HCT116 (cell line): ENCODE results near the gene PAPOLG. TPM values are rescaled to one million over a fixed set of nuclear protein-coding genes. Genes with fewer than 3 reads are reported as not detected.

Experiments
- ATAC-seq: fragments of 200-7000 bp; cut with Tn5 transposase; 2 replicates; pipeline ENCODE4 v1.9.1; 2020; ENCODE audit warnings: mild to moderate bottlenecking, moderate library complexity
- BruUV-seq: library from RNA; stranded (reverse); fragments of 400-500 nt; replicated peaks from 2 replicates; lab custom pipeline; 2021; lab: Mats Ljungman, UMichigan
- CTCF ChIA-PET: fragments of 300-600 bp; sonication (Branson Sonifier 250); formaldehyde crosslinking; loops from one replicate; lab custom pipeline; 2021; ENCODE audit warnings: antibody characterized with exemption; lab: Charles Lee
- POLR2A ChIA-PET: fragments of 300-600, 350-600 bp; sonication (Branson Sonifier 250); formaldehyde crosslinking; loops from one replicate; lab custom pipeline; 2021; ENCODE audit warnings: antibody characterized with exemption; lab: Charles Lee
- RAD21 ChIA-PET, 2 experiments: fragments of 300-600 bp; sonication (Branson Sonifier 250); formaldehyde crosslinking; loops; one replicate each; lab custom pipeline; 2023; ENCODE audit warnings: low total read pairs in 2 of 2; ENCODE audit not compliant: uncharacterized antibody in 2 of 2, unreplicated experiment in 2 of 2, low non-redundant PET in 1 of 2; lab: Charles Lee
- DNase-seq: peaks from one replicate; pipeline ENCODE4 v3.0.0-alpha.2; 2010; ENCODE audit warnings: low read depth, low spot score
- H2AFZ ChIP-seq: fragments of 200-600 bp; shearing (Covaris generic), sonication (generic); 2 replicates; pipeline ENCODE4 v1.6.1; 2017; ENCODE audit warnings: low read depth, mixed run types, mixed read lengths, antibody characterized with exemption, low read length; ENCODE audit not compliant: poor library complexity, severe bottlenecking
- H3K27ac ChIP-seq: 2 replicates; pipeline ENCODE4 v1.5.1; 2012; ENCODE audit warnings: low read depth, low read length
- H3K27me3 ChIP-seq: fragments of 200-600 bp; sonication (generic); 2 replicates; pipeline ENCODE4 v1.6.1; 2016; ENCODE audit warnings: mixed run types, low read length, mixed read lengths; ENCODE audit not compliant: insufficient read depth
- H3K36me3 ChIP-seq, 2 experiments: fragments of 200-500 bp in 1 of 2; fragments of 200-600 bp in 1 of 2; sonication (Bioruptor generic) in 1 of 2; sonication (generic) in 1 of 2; 2 replicates each; pipeline versions ENCODE4 v1.5.1 to v1.6.1; 2014 to 2016; ENCODE audit warnings: low read length in 2 of 2, inconsistent platforms in 1 of 2, mixed read lengths in 1 of 2, mixed run types in 1 of 2; ENCODE audit not compliant: insufficient read depth in 2 of 2, control insufficient read depth in 1 of 2
- H3K4me1 ChIP-seq, 2 experiments: fragments of 200-600 bp in 1 of 2; sonication (generic) in 1 of 2; 2 replicates each; pipeline versions ENCODE4 v1.5.1 to v1.6.1; 2012 to 2017; ENCODE audit warnings: low read length in 2 of 2, inconsistent platforms in 1 of 2, mild to moderate bottlenecking in 1 of 2, mixed read lengths in 1 of 2, mixed run types in 1 of 2, moderate library complexity in 1 of 2; ENCODE audit not compliant: insufficient read depth in 2 of 2, control insufficient read depth in 1 of 2
- H3K4me2 ChIP-seq: fragments of 200-600 bp; sonication (generic); 2 replicates; pipeline ENCODE4 v1.6.1; 2017; ENCODE audit warnings: mixed run types, low read length, mixed read lengths
- H3K4me3 ChIP-seq, 2 experiments: fragments of 200-600 bp in 1 of 2; sonication (generic) in 1 of 2; replicated peaks in 1 of 2; 2 replicates each; pipeline ENCODE4 v1.5.1; 2011 to 2016; ENCODE audit warnings: low read length in 2 of 2, control low read depth in 1 of 2, low read depth in 1 of 2, mild to moderate bottlenecking in 1 of 2, mixed read lengths in 1 of 2, mixed run types in 1 of 2
- H3K79me2 ChIP-seq: fragments of 200-600 bp; sonication (generic); 2 replicates; pipeline ENCODE4 v1.6.1; 2017; ENCODE audit warnings: mild to moderate bottlenecking, mixed run types, low read length, moderate library complexity, mixed read lengths; ENCODE audit not compliant: insufficient read depth
- H3K9ac ChIP-seq: fragments of 200-600 bp; sonication (generic); 2 replicates; pipeline ENCODE4 v1.6.1; 2016; ENCODE audit warnings: low read length, mixed read lengths
- H3K9me2 ChIP-seq: fragments of 200-600 bp; sonication (generic), shearing (Covaris generic); 2 replicates; pipeline ENCODE4 v1.6.1; 2017; ENCODE audit warnings: mixed run types, mild to moderate bottlenecking, moderate library complexity; ENCODE audit not compliant: insufficient read depth
- H3K9me3 ChIP-seq, 2 experiments: fragments of 200-500 bp in 1 of 2; fragments of 200-600 bp in 1 of 2; sonication (Bioruptor generic) in 1 of 2; sonication (generic) in 1 of 2; 2 replicates each; pipeline ENCODE4 v1.6.1; 2014 to 2017; ENCODE audit warnings: low read length in 2 of 2, mixed read lengths in 2 of 2, inconsistent platforms in 1 of 2, low read depth in 1 of 2, mild to moderate bottlenecking in 1 of 2, mixed run types in 1 of 2, moderate library complexity in 1 of 2; ENCODE audit not compliant: control insufficient read depth in 1 of 2, insufficient read depth in 1 of 2
- H4K20me1 ChIP-seq: fragments of 200-600 bp; sonication (generic), shearing (Covaris generic); 2 replicates; pipeline ENCODE4 v1.6.1; 2017; ENCODE audit warnings: mixed run types, mild to moderate bottlenecking, moderate library complexity; ENCODE audit not compliant: insufficient read depth
- CEBPB ChIP-seq: IDR thresholded peaks from 2 replicates; pipeline ENCODE4 v1.6.1; 2012; ENCODE audit warnings: low read depth
- CTCF ChIP-seq, 3 experiments: fragments of 200-600 bp in 1 of 3; sonication (generic) in 1 of 3; IDR thresholded peaks in 2 of 3; conservative IDR thresholded peaks in 1 of 3; 2 replicates each; pipeline ENCODE4 v1.5.1; 2012 to 2017; ENCODE audit warnings: low read depth in 2 of 3, low read length in 2 of 3, antibody characterized with exemption in 1 of 3, borderline replicate concordance in 1 of 3, control low read depth in 1 of 3, mild to moderate bottlenecking in 1 of 3, mixed read lengths in 1 of 3, mixed run types in 1 of 3, moderate library complexity in 1 of 3; ENCODE audit not compliant: insufficient read depth in 1 of 3
- EGR1 ChIP-seq: IDR thresholded peaks from 2 replicates; pipeline ENCODE4 v1.6.1; 2012; ENCODE audit warnings: low read depth
- EZH2 ChIP-seq: fragments of 200-600 bp; sonication (generic); IDR thresholded peaks from 2 replicates; pipeline ENCODE4 v1.6.1; 2017; ENCODE audit warnings: antibody characterized with exemption, mixed run types
- EZH2phosphoT487 ChIP-seq: fragments of 200-600 bp; IDR thresholded peaks from 2 replicates; pipeline ENCODE4 v1.6.1; 2018; ENCODE audit warnings: antibody characterized with exemption, borderline replicate concordance
- FOSL1 ChIP-seq: IDR thresholded peaks from 2 replicates; pipeline ENCODE4 v1.6.1; 2012; ENCODE audit warnings: low read depth
- JUND ChIP-seq: IDR thresholded peaks from 2 replicates; pipeline ENCODE4 v1.6.1; 2012
- POLR2A ChIP-seq: IDR thresholded peaks from 2 replicates; pipeline ENCODE4 v1.7.0; 2011; ENCODE audit warnings: borderline replicate concordance; ENCODE audit not compliant: insufficient read depth, insufficient read length; ENCODE audit errors: extremely low read depth
- POLR2AphosphoS5 ChIP-seq: IDR thresholded peaks from 2 replicates; pipeline ENCODE4 v1.6.1; 2011; ENCODE audit warnings: mild to moderate bottlenecking, low read depth, low read length, moderate library complexity
- RAD21 ChIP-seq: IDR thresholded peaks from 2 replicates; pipeline ENCODE4 v1.6.1; 2012; ENCODE audit warnings: low read depth, mild to moderate bottlenecking
- SIN3A ChIP-seq: IDR thresholded peaks from 2 replicates; pipeline ENCODE4 v1.6.1; 2012; ENCODE audit warnings: low read depth
- SP1 ChIP-seq: IDR thresholded peaks from 2 replicates; pipeline ENCODE4 v1.6.1; 2012; ENCODE audit warnings: low read depth
- SRF ChIP-seq: IDR thresholded peaks from 2 replicates; pipeline ENCODE4 v1.6.1; 2012; ENCODE audit warnings: low read depth
- TCF7L2 ChIP-seq: IDR thresholded peaks from 2 replicates; pipeline ENCODE4 v1.7.0; 2011; ENCODE audit warnings: borderline replicate concordance, inconsistent platforms; ENCODE audit not compliant: insufficient read depth, insufficient read length; ENCODE audit errors: extremely low read depth
- ZNF274 ChIP-seq: fragments of 200-500 bp; sonication (Bioruptor generic); IDR thresholded peaks from 2 replicates; pipeline ENCODE4 v1.6.1; 2014; ENCODE audit warnings: mild to moderate bottlenecking, low read depth, low read length, inconsistent platforms
- intact Hi-C: fragments of 100-400 bp; cut with micrococcal nuclease; formaldehyde crosslinking; loops from 2 replicates; pipeline ENCODE4 v1.10.0; 2022
- total RNA-seq: library from RNA; stranded (reverse); gene quantifications from one replicate; pipeline ENCODE4 v1.2.1, GENCODE V29; 2021; ENCODE audit not compliant: unreplicated experiment

PAPOLG gene
- total RNA-seq, 1 experiment from 2014 or later, result 13.2 TPM

- CTCF ChIA-PET, result no interaction called here
- no TSS peak for BruUV-seq
- H3K4me2 ChIP-seq, result no peak overlapping the region
Measured at GRCh38 chr2:60715561-60715960, 40.5 kb upstream of the PAPOLG start.

More at GRCh38 chr2:60715561-60715960, 40.5 kb upstream of the PAPOLG start:
- no peak overlapping the region for H3K27ac ChIP-seq
- DNase-seq, result no peak
- no peak overlapping the region for H3K9ac ChIP-seq
- no peak for TF ChIP-seq TCF7L2
- TF ChIP-seq EGR1, result no peak
- TF ChIP-seq JUND, result no peak
- no peak for TF ChIP-seq RAD21
- TF ChIP-seq POLR2A, result no peak
- TF ChIP-seq ZNF274, result no peak
- TF ChIP-seq CTCF (IDR thresholded peaks at IDR 0.05 in 2 of 3, conservative IDR thresholded peaks at IDR 0.05 in 1 of 3; ENCODE audit: borderline replicate concordance in 1 of 3, insufficient read depth in 1 of 3, low read depth in 2 of 3, low read length in 2 of 3), result no peak
- no peak for TF ChIP-seq SIN3A
- no peak for TF ChIP-seq EZH2
- no peak for TF ChIP-seq SP1
- TF ChIP-seq EZH2phosphoT487, result no peak
- TF ChIP-seq FOSL1, result no peak
- TF ChIP-seq POLR2AphosphoS5, result no peak
- no peak for TF ChIP-seq CEBPB
- no peak for TF ChIP-seq SRF
- TF ChIP-seq, all 23 proteins: peak for 0
- H3K36me3 ChIP-seq, result no peaks in the 10 kb centered on the region
- ChIA-PET RAD21 (no interaction called here), POLR2A (no interaction called here)
- no peaks in the 10 kb centered on the region for H3K27me3 ChIP-seq
- no peak overlapping the region for H3K4me3 ChIP-seq
- intact Hi-C loops, result no loop called here
- H4K20me1 ChIP-seq, result no peaks in the 10 kb centered on the region
- no peaks in the 10 kb centered on the region for H3K9me3 ChIP-seq
- no peaks in the 10 kb centered on the region for H3K4me1 ChIP-seq
- H3K79me2 ChIP-seq, result no peaks in the 10 kb centered on the region
- H2AFZ ChIP-seq, result no peak overlapping the region
- ATAC-seq, result no peak
- H3K9me2 ChIP-seq, result no peaks in the 10 kb centered on the region
